ENCODE data around the gene HMBS.

HMBS gene

GRCh38 chr11:119109843-119110242 lies 25.2 kb downstream of the HMBS start:
- H3K4me1 ChIP-seq = peaks cover 12% of the 10 kb centered on the region
- peaks cover 26% of the 10 kb centered on the region for H3K36me3 ChIP-seq

GRCh38 chr11:119110439-119110838 lies 25.8 kb downstream of the HMBS start:
- TF ChIP-seq CTCF (IDR thresholded peaks at IDR 0.05; ENCODE audit: low read depth, low read length) = no peak
- H3K4me3 ChIP-seq (ENCODE audit: low read depth, low read length) = no peak overlapping the region
- H3K4me1 ChIP-seq = peaks cover 12% of the 10 kb centered on the region
- no peaks in the 10 kb centered on the region for H3K27me3 ChIP-seq
- no peaks in the 10 kb centered on the region for H3K9me3 ChIP-seq
- DNase-seq = no peak
- peaks cover 29% of the 10 kb centered on the region for H3K36me3 ChIP-seq

More at GRCh38 chr11:119109843-119110242, 25.2 kb downstream of the HMBS start:
- TF ChIP-seq CTCF (IDR thresholded peaks at IDR 0.05; ENCODE audit: low read depth, low read length) = no peak
- Histone ChIP-seq H3K9me3 (no peaks in the 10 kb centered on the region), H3K4me3 (ENCODE audit: low read depth, low read length) (no peak overlapping the region), H3K27me3 (no peaks in the 10 kb centered on the region)
- DNase-seq = no peak

- no peak for DNase-seq
- TF ChIP-seq CTCF (IDR thresholded peaks at IDR 0.05; ENCODE audit: low read depth, low read length) = no peak
- Histone ChIP-seq H3K4me1 (peaks cover 8% of the 10 kb centered on the region), H3K36me3 (peaks cover 31% of the 10 kb centered on the region), H3K4me3 (ENCODE audit: low read depth, low read length) (no peak overlapping the region), H3K9me3 (no peaks in the 10 kb centered on the region), H3K27me3 (no peaks in the 10 kb centered on the region)
These were observed 26.8 kb downstream of the HMBS start for GRCh38 chr11:119111361-119111925.

GRCh38 chr11:119112314-119113020 lies 27.8 kb downstream of the HMBS start:
- peaks cover 31% of the 10 kb centered on the region for H3K36me3 ChIP-seq
- no peak overlapping the region for H3K4me3 ChIP-seq (ENCODE audit: low read depth, low read length)
- no peak for DNase-seq
- H3K9me3 ChIP-seq = no peaks in the 10 kb centered on the region
- no peaks in the 10 kb centered on the region for H3K27me3 ChIP-seq
- H3K4me1 ChIP-seq = peaks cover 6% of the 10 kb centered on the region; the same call in 1 of the 2 replicates
- no peak for TF ChIP-seq CTCF (IDR thresholded peaks at IDR 0.05; ENCODE audit: low read depth, low read length)

- no peak for DNase-seq
- no peak for TF ChIP-seq CTCF (IDR thresholded peaks at IDR 0.05; ENCODE audit: low read depth, low read length)
- no peak overlapping the region for H3K4me3 ChIP-seq (ENCODE audit: low read depth, low read length)
- no peaks in the 10 kb centered on the region for H3K9me3 ChIP-seq
- peaks cover 31% of the 10 kb centered on the region for H3K36me3 ChIP-seq
- no peaks in the 10 kb centered on the region for H3K27me3 ChIP-seq
- H3K4me1 ChIP-seq = peaks cover 2% of the 10 kb centered on the region; the same call in 1 of the 2 replicates
These were observed 29.0 kb downstream of the HMBS start for GRCh38 chr11:119113716-119114115.

- Histone ChIP-seq H3K9me3 (no peaks in the 10 kb centered on the region), H3K36me3 (peaks cover 31% of the 10 kb centered on the region), H3K4me3 (ENCODE audit: low read depth, low read length) (no peak overlapping the region), H3K4me1 (no peaks in the 10 kb centered on the region), H3K27me3 (no peaks in the 10 kb centered on the region)
- DNase-seq = no peak
- no peak for TF ChIP-seq CTCF (IDR thresholded peaks at IDR 0.05; ENCODE audit: low read depth, low read length)
These were observed 29.7 kb downstream of the HMBS start for GRCh38 chr11:119114351-119114750.
